Measurements from ENCODE around the gene XCL2.
"Not testable (repeated sequence)": the region's sequence is repeated elsewhere in the genome, so short reads cannot be mapped to it uniquely, and the experiment has no call there.

XCL2 gene, protein sequence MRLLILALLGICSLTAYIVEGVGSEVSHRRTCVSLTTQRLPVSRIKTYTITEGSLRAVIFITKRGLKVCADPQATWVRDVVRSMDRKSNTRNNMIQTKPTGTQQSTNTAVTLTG
- total RNA-seq = 0.97 to 128 (median 7.0) reads per million in 4 experiments

- DNase-seq = not testable (repeated sequence)
Measured at GRCh38 chr1:168543840-168544498, at the start of gene XCL2. Gene XCL2 (minus strand): TSS chr1:168543997. CDS start chr1:168543964, 33 bp downstream.

DNA sequence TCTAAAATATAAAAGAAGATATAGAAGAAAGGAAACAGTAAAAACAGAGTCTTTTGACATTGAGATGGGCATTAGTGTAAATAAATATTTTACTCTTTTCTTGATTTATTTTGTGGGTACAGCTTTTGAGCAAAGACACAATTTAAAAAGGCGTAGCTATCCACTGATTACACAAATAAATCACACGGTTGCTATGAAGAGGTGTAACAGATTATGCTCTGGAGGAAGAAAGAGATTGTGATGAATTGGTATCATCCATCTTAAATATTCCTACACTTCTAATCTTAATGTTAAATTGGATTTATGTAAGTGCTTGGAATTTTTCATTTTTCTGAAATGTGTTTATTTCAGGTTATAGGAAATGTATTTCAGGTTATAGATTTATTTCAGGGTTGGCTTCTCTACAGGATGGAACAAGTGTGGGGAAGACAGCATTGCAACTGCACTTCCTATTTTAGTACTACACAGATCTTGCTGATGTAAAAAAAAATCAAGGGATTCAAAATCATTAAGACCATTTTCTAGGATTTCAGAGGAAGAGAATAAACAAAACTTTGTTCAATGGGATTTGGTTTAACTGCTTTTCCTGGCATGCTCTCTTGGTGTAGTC lies 47.9 kb upstream of the XCL2 start:
- no peak for DNase-seq

DNA sequence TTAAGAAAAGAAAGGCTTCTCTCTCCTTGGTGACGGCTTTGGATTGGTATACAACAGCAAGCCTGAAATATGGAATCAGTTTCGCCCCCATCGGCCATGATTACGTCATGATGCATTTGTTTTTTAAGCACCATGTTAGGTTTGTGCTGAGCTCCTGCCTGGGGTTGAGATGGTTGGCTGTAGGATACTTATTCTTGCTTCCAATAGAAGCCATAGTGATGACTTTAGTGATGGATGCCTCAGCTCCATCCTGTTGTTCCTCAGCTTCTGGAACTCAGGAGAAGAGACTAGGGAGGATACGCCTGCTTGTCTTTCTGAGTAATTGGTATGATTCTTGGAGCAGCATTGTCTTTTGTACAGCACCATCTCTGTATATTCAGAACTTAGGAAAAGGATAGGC lies 47.3 kb upstream of the XCL2 start:
- no peak for DNase-seq

- no peak for DNase-seq
Measured at GRCh38 chr1:168589167-168589566, 45.4 kb upstream of the XCL2 start.

GRCh38 chr1:168585937-168586336 lies 42.1 kb upstream of the XCL2 start:
- no peak for DNase-seq

DNA sequence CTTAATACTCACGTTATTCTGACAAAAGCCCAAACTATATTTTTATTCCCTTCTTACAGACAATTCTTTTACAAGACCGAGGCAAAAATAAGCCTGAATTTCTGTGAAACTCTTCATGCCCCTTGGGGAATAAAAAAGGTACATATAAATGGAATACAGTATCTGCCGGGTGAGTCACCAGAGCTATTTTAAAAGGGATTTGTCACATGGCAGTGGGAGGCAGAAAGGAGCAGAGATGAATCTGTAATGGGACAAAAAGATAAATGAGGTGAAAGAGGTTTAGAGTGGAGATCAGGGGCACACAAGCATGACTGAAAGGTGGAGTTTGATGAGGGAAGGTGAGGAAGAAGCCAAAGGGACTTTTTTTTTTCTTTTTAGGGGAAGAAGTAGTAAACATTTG lies 41.4 kb upstream of the XCL2 start:
- no peak for DNase-seq

DNA sequence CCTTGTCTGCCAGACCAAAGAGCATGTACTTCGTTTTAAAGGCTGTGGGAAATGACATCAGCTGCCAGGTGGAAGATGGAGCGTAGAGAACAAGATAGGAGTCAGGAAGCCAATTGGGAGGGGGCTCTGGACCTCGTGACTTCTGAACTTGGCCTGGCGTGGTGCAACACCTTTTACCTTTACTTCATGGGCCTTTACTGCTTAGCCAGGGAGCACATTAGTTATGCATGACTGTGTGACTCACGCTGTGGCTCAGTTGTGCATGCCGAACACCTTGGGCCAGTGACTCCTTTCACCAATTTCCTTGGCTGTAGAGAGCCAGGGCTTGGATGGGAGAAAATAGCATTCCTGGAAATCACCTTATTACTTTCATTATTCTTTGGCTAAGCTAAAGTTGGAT lies 39.8 kb upstream of the XCL2 start:
- no peak for DNase-seq

GRCh38 chr1:168582688-168583336 lies 39.0 kb upstream of the XCL2 start:
- DNase-seq = no peak

GRCh38 chr1:168581817-168582572 lies 38.2 kb upstream of the XCL2 start:
- DNase-seq = no peak

GRCh38 chr1:168580991-168581390 lies 37.2 kb upstream of the XCL2 start:
- not testable (repeated sequence) for DNase-seq

DNA sequence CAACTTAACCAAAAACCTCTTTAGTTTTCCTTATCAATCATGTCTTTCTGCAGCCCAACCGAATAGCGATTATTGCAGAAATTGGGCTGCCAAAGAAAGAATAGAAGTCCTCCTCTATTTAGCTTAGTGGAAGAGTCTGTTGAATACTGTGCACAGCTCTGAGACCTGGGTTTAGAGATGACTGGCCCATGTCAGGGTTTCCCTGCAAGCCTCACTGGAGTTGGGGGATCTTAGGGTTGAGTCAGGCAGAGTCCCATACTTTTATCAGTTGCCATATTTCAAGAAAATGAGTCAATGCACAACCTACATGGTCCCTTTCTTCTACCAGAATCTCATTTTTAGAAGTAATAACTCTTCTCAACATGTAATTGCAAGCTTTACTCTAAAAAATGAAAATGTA lies 36.5 kb upstream of the XCL2 start:
- not testable (repeated sequence) for DNase-seq

DNA sequence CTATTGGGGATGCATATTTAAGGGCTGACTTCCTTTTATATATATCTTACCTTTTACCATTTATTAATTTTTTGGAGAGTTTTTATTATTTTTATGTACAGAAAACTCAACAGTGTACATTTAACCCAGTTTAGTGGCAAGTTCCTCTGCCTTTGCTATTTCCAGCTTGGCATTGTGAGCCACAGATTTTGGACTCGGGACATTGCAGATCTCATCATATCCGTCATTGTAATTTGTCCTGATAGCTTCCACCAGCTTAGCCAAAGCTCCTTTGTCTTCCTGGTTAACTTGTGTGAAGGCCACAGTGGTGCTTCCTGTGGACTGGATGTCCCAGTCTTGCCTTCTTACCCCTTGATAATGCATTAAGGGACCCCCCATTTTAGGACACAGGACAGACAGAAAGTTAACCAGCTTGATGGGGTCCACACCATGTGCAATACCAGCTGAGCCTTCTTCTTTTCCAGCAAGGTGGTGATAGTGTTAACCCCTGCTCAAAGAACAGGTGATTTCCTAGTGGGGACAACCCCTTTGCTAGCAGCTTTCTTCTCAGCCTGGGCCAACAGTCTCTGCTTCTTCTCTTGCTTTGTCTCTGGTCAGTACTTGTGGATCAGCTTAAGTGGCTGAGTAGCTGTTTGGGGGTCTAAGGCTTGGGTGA lies 34.9 kb upstream of the XCL2 start:
- DNase-seq = not testable (repeated sequence)

DNA sequence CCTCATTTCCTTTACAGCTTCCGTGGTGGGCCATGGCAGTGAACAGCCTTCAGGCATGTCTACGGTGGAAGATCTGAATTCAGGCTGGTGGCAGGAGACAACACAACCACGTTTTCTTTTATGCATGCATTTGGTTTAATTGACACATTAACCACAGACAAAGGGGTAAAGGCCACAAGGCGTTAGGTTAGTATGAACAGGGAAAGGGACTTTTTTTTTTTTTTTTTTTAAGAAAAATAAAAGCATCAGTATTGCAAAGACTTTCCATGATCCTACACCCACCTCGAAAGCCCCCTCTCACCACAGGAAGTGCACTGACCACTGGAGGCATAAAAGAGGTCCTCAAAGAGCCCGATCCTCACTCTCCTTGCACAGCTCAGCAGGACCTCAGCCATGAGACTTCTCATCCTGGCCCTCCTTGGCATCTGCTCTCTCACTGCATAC lies 32.5 kb upstream of the XCL2 start, which contains the start of gene XCL1:
Gene XCL1, plus strand, starts transcription at position 361 of the 444 bp plus-strand sequence. Its CDS starts 33 bp downstream, at position 394.
- DNase-seq = not testable (repeated sequence)

DNA sequence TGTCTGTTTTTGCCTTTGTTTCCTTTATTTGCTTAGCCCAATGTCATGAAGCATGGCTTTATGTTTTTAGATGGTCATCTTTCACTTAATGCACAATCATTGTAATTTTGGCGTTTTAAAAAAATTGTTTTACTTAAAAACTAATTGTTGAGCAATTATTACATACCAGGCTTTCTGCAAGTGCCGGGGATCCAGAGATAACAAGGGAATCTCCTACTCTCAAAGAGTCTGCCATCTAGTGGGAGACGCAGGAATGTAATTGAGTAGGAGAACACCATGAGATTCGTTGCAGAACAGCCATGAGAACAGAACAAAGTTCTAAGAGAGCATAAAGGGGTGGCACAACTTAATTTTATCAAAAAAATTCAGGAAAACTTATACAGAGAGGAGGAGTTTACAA lies 30.4 kb upstream of the XCL2 start:
- DNase-seq = not testable (repeated sequence)

- DNase-seq = no peak
Measured at GRCh38 chr1:168572633-168573032, 28.8 kb upstream of the XCL2 start.

GRCh38 chr1:168570652-168571051 lies 26.9 kb upstream of the XCL2 start:
- DNase-seq = no peak

DNA sequence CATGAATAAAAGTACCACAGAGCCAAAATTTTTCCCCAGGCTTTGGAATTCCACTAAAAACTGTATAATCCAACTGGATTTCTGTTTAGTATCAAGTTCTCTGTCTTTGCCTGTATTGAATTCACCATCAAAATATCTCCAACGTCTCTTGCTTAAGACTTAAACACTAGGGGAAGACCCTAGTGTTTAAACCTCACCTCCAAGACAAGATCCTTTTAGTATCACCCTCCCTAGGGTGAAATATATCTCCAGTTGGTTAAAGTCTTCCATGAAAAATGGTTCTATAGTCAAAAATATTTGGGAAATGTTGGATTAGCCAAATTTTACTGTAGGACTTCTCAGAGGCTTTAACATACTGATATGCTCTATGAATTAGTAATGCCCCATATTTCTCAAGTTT lies 24.5 kb upstream of the XCL2 start:
- DNase-seq = no peak

- DNase-seq = no peak
Measured at GRCh38 chr1:168567568-168567967, 23.8 kb upstream of the XCL2 start.

GRCh38 chr1:168567007-168567406 lies 23.2 kb upstream of the XCL2 start:
- no peak for DNase-seq

DNA sequence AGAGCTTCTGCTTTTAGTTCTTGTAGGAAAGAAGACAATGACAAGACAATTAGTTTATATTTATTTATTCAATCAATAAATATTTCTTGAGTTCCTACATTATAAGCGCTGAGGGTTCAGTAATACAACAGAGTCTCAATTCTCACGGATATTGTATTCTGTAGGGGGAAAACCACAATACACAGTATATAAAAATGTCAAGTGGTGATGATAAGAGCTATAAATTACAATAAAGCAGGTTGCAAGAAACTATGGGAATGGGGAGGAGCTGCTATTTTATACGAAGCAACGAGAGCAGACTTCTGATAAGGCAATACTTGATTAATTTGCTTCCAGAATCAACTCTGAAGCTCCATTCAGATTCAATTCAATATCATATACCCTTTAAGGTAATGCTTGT lies 22.0 kb upstream of the XCL2 start:
- no peak for DNase-seq

DNA sequence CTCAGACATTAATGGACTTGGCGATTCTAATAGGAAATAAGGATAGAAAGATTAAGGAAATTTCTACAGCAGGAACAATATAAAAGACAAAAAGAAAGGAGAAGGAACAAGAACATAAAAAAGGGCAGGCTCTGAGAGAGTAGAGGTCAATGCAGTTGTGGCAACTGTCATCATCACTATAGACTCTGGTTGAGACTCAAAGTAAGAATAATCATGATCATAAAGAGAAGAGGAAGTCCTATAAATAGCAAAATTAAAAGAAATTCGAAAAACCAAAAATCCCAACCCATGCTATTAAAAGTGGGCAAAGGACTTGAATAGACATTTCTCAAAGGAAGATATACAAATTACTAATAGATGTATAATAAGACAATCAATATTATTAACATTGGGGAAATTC lies 18.2 kb upstream of the XCL2 start:
- DNase-seq = no peak

- DNase-seq = no peak
Measured at GRCh38 chr1:168560370-168560769, 16.6 kb upstream of the XCL2 start.

All from effector CD8-positive, alpha-beta T cell (primary cell).